C4-2B (cell line): Measurements from ENCODE around the gene CDC42BPB.

Experiments used
- H3K27ac ChIP-seq: fragments of 450-650 bp; 2 replicates; pipeline ENCODE4 v1.5.1; 2017
- ZFX ChIP-seq: fragments of 450-650 bp; IDR thresholded peaks from 2 replicates; pipeline ENCODE4 v1.6.1; 2017
- TF ChIP-seq, protein P1 (sequence below): fragments of 450-650 bp; conservative IDR thresholded peaks from 2 replicates; pipeline ENCODE4 v1.5.1; 2017; ENCODE audit warnings: mild to moderate bottlenecking

CDC42BPB gene

DNA sequence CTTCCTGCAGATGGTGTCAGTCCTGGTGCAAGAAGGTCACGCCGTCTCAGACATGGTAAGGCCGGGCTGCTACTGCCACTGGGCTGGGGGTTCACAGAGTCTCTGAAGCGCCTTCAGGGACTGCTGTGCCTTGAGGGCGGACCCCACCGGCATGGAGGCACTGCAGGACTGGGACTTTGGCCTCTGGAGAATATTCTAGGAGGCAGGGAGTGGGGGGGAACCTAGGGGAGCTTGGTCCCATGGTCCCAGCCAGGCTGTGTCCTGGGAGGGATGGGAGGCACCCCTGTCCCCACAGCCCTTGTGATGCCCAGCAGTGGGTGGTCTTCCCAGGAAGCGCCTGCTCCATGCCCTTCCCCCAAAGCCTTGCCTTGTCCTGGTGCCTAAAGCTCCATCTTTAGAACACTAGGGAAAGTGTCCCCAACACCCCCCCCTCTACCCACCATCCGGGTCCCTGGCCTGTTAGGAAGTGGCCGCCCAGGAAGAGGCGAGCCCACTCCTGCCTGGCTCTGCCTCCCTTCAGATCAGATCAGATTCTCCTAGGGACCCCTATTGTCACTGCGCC lies 133.3 kb downstream of the CDC42BPB start:
- TF ChIP-seq, protein P1, sequence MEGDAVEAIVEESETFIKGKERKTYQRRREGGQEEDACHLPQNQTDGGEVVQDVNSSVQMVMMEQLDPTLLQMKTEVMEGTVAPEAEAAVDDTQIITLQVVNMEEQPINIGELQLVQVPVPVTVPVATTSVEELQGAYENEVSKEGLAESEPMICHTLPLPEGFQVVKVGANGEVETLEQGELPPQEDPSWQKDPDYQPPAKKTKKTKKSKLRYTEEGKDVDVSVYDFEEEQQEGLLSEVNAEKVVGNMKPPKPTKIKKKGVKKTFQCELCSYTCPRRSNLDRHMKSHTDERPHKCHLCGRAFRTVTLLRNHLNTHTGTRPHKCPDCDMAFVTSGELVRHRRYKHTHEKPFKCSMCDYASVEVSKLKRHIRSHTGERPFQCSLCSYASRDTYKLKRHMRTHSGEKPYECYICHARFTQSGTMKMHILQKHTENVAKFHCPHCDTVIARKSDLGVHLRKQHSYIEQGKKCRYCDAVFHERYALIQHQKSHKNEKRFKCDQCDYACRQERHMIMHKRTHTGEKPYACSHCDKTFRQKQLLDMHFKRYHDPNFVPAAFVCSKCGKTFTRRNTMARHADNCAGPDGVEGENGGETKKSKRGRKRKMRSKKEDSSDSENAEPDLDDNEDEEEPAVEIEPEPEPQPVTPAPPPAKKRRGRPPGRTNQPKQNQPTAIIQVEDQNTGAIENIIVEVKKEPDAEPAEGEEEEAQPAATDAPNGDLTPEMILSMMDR = no peak
- no peak for TF ChIP-seq ZFX
- no peak overlapping the region for H3K27ac ChIP-seq

DNA sequence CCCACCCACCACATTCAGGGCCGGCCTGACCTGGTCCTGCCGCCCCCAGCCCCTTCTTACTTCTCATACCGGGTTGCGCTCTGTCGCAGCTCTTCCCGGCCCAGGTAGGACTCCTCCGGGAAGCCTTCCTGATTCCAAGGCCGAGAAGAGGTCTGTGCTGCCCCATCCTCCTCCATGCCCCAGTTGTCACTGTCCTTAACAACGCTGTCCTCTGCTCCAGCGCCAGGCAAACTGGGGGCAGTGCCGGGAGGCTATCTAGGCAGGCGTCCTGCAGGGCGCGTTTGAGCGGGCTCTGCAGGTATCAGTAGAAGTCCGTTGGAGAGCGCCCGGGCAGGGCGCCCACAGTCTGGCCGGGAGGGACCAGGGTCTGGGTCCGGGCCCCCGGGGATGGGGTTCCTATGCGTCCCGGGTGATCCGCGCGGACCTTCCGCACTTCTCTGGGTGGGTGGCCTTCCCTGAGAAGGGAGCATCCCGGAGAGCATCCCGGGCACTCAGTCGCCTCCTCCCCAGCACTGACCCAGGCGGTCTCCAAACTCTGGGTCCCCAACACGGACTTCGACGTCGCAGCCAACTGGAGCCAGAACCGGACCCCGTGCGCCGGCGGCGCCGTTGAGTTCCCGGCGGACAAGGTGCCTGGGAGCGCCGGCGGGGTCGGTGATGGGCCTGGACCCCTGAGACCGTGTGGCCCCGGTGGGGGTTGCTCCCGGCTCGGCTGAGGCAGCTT lies 134.0 kb downstream of the CDC42BPB start:
- H3K27ac ChIP-seq = no peak overlapping the region
- TF ChIP-seq ZFX = no peak
- TF ChIP-seq, protein P1 = no peak

DNA sequence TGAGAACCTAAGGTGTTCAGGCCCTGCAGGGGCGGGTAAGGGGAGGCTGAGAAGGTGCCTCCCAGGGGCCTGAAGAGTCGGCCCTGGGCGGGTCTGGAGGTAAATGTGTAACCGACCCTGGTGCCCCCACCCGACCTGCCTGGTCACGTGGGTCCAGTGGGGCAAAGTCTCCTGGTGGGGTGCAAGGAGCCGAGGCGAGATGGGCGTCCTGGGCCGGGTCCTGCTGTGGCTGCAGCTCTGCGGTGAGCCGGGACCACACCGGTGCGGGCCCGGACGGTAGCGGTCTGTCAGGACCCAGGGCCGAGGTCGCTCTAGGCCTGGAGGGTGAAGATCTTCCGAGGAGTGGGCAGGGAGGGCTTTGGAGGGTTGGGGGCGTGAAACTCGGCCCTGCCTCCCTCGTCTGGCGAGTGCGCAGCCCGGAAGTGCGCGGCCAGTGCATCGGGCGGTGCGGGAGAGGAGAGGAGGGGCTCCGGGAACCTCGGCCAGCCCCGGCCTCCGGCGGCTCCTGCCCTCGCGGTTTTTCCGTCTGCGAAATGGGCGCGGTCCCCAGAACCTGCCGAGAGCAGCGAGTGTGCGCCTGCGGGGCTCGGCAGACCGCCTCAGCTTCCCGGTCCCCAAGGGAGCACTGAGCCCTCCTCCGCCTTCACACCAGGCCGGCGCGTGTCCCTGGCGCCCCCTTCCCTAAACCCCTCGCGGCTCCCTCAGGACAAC lies 134.7 kb downstream of the CDC42BPB start, which contains the start of gene AMN:
AMN (plus strand) TSS at position 174 of the 711 bp plus-strand sequence; CDS start at position 200, 26 bp downstream.
- no peak for TF ChIP-seq ZFX
- TF ChIP-seq, protein P1 = no peak

DNA sequence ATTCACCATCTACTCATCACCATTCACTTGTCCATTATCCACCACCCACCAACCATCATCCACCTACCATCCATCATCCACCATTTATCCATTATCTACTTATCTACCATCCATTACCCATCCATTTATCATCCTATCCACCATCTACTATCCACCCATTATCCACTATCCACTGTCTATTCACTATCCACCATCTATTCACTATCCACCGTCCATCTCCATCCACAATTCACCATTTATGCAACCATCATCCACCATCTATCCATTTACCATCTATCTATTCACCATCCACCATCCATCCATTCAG lies 136.4 kb downstream of the CDC42BPB start:
- H3K27ac ChIP-seq = no peak overlapping the region
- TF ChIP-seq ZFX = no peak
- TF ChIP-seq, protein P1 = no peak

More for the DNA sequence above, 134.7 kb downstream of the CDC42BPB start, which contains the start of gene AMN:
- no peak within 1 kb of the TSS for H3K27ac ChIP-seq

DNA sequence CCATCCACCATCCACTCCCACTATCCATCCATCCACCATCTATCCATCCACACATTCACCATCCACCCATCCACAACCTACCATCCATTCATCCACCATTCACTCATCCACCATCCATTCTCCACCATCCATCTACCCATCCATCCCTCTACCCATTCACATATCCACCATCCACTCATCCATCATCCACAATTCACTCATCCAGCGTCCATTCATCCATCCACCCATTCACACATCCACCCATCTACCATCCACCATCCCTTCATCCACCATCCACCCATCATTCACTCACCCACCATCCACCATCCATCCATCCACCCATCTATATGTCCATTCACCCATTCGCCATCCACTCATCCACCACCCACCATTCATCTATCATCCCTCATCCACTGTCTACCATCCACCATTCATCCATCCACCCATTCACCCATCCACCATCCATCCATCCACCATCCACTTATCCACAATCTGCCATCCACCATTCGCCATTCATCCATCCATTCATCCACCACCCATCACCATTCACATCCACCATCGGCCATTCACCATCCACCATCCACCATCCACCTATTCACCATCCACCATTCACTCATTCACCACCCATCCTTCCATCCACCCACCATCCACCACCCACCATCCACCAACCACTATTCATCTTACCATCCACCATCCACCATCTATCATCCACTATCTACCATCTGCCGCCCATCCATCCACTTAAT lies 136.9 kb downstream of the CDC42BPB start:
- H3K27ac ChIP-seq = no peak overlapping the region

DNA sequence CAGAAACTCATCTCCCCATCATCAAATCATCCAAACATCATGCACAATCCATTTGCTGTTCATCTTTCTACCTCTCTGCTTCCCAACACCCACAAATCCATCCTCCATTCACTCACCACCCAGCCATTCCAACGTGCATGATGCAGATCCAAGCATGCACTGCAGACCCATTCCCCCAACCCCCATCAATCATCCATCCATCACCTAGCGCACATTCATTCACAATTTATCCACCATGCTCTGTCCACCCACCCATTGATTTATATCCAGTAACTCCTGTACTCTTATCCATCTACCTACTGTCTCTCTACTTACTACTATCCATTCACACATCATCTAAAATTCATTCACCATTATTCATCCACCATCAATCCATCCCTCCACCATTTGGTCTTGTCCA lies 138.9 kb downstream of the CDC42BPB start:
- H3K27ac ChIP-seq = no peak overlapping the region
- no peak for TF ChIP-seq ZFX
- TF ChIP-seq, protein P1 = no peak

More for the DNA sequence above, 136.9 kb downstream of the CDC42BPB start:
- TF ChIP-seq, protein P1 = no peak
- no peak for TF ChIP-seq ZFX
